CD4-positive, CD25-positive, alpha-beta regulatory T cell (primary cell): ENCODE results near the gene LRRK2. TPM values are rescaled to one million over a fixed set of nuclear protein-coding genes. Genes with fewer than 3 reads are reported as not detected.

ENCODE experiments used
- ATAC-seq, 2 donors: fragments of 150-1000 bp; cut with Tn5 transposase; one replicate each; pipeline ENCODE4 v1.10.0; 2021; ENCODE audit warnings: low read depth in 2 of 2, moderate number of reproducible peaks in 2 of 2, moderate library complexity in 1 of 2
- DNase-seq, 3 donors: peaks; one replicate each; pipeline versions ENCODE4 v3.0.0 to v3.0.0-alpha.2; 2012 to 2022; ENCODE audit warnings: mixed read lengths in 1 of 3
- H3K27ac ChIP-seq: one replicate; pipeline ENCODE4 v1.7.0; 2013; ENCODE audit warnings: mild to moderate bottlenecking, low read length; ENCODE audit not compliant: insufficient read depth, poor library complexity, severe bottlenecking
- H3K27me3 ChIP-seq: one replicate; pipeline ENCODE4 v1.7.0; 2013; ENCODE audit warnings: low read length; ENCODE audit not compliant: control insufficient read depth, insufficient read depth
- H3K36me3 ChIP-seq: one replicate; pipeline ENCODE4 v1.7.0; 2013; ENCODE audit warnings: mild to moderate bottlenecking, low read length, moderate library complexity; ENCODE audit not compliant: control insufficient read depth, insufficient read depth
- H3K4me1 ChIP-seq: 2 replicates; pipeline ENCODE4 v1.7.0; 2013; ENCODE audit warnings: mild to moderate bottlenecking, low read length; ENCODE audit not compliant: insufficient read depth, control insufficient read depth, poor library complexity, severe bottlenecking
- H3K4me3 ChIP-seq: one replicate; pipeline ENCODE4 v1.7.0; 2013; ENCODE audit warnings: low read depth, mild to moderate bottlenecking, low read length, moderate library complexity
- H3K9me3 ChIP-seq, 2 experiments: 1 replicate in 1 of 2; 2 replicates in 1 of 2; pipeline ENCODE4 v1.7.0; 2013; ENCODE audit warnings: low read length in 2 of 2, mild to moderate bottlenecking in 1 of 2, moderate library complexity in 1 of 2; ENCODE audit not compliant: control insufficient read depth in 2 of 2
- H3K27ac Mint-ChIP-seq, 3 donors: one replicate each; pipeline ENCODE4 v1.8.0; 2020 to 2022; ENCODE audit warnings: mild to moderate bottlenecking in 3 of 3, mixed read lengths in 3 of 3, moderate library complexity in 2 of 3
- H3K27me3 Mint-ChIP-seq: one replicate; pipeline ENCODE4 v1.8.0; 2022; ENCODE audit warnings: mild to moderate bottlenecking, mixed read lengths
- H3K36me3 Mint-ChIP-seq: one replicate; pipeline ENCODE4 v1.8.0; 2020; ENCODE audit warnings: mixed read lengths
- H3K4me1 Mint-ChIP-seq, 4 donors: one replicate each; pipeline ENCODE4 v1.8.0; 2020 to 2022; ENCODE audit warnings: mixed read lengths in 4 of 4, mild to moderate bottlenecking in 1 of 4
- H3K4me3 Mint-ChIP-seq, 4 donors: one replicate each; pipeline ENCODE4 v1.8.0; 2020 to 2022; ENCODE audit warnings: mild to moderate bottlenecking in 4 of 4, mixed read lengths in 4 of 4, moderate library complexity in 3 of 4
- H3K9me3 Mint-ChIP-seq, 7 donors: one replicate each; pipeline ENCODE4 v1.8.0; 2020 to 2022; ENCODE audit warnings: mixed read lengths in 7 of 7, mild to moderate bottlenecking in 3 of 7, moderate library complexity in 2 of 7
- polyA plus RNA-seq, 4 donors: library from polyadenylated mRNA; unstranded; fragments of 300-500 nt; fragmentation: Illumina TruSeq; gene quantifications; one replicate each; pipeline ENCODE4 v1.2.3, GENCODE V29; 2021
- total RNA-seq: library from RNA; stranded (reverse); gene quantifications from one replicate; pipeline ENCODE4 v1.2.3, GENCODE V29; 2022

Gene LRRK2
- total and polyA plus RNA-seq, 5 donors from 2014 or later, result 0.15 to 0.44 TPM; not detected in 3

GRCh38 chr12:40227447-40227846 lies 2.6 kb downstream of the LRRK2 start:
- Histone ChIP-seq H3K27ac (no peak overlapping the region), H3K27me3 (peaks cover 8% of the 10 kb centered on the region), H3K4me3 (no peak overlapping the region), H3K4me1 (no peaks in the 10 kb centered on the region), H3K9me3 (no peaks in the 10 kb centered on the region), H3K36me3 (no peaks in the 10 kb centered on the region)
- no peak for DNase-seq
- H3K27me3 Mint-ChIP-seq, result peaks cover 45% of the 10 kb centered on the region
- no peak for ATAC-seq
- peaks cover 0 to 5% (median 3%) of the 10 kb centered on the region in 7 donors for H3K9me3 Mint-ChIP-seq
- no peak overlapping the region for H3K4me3 Mint-ChIP-seq
- no peak overlapping the region for H3K27ac Mint-ChIP-seq
- H3K4me1 Mint-ChIP-seq, result peaks cover 0 to 13% (median 5%) of the 10 kb centered on the region in 4 donors
- H3K36me3 Mint-ChIP-seq, result no peaks in the 10 kb centered on the region

DNA sequence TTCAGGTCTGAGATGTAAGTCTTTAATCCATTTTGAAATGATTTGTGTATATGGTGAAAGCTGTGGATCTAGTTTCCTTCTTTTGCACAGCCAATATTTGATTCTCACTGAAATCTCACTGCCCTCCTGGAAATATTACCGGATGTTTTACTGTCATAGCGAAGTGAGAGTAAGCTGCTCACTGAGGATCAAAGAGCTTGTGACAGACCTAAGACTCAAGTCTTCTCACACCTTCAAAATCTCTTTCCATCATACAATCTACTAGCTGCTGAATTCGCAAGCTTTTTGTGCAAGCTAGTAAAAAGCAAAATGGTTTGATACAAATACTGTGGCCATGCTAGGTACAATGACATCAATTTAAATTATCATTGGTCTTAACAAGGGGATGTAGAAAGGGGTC lies 3.9 kb downstream of the LRRK2 start:
- H3K4me1 ChIP-seq, result no peaks in the 10 kb centered on the region

DNA sequence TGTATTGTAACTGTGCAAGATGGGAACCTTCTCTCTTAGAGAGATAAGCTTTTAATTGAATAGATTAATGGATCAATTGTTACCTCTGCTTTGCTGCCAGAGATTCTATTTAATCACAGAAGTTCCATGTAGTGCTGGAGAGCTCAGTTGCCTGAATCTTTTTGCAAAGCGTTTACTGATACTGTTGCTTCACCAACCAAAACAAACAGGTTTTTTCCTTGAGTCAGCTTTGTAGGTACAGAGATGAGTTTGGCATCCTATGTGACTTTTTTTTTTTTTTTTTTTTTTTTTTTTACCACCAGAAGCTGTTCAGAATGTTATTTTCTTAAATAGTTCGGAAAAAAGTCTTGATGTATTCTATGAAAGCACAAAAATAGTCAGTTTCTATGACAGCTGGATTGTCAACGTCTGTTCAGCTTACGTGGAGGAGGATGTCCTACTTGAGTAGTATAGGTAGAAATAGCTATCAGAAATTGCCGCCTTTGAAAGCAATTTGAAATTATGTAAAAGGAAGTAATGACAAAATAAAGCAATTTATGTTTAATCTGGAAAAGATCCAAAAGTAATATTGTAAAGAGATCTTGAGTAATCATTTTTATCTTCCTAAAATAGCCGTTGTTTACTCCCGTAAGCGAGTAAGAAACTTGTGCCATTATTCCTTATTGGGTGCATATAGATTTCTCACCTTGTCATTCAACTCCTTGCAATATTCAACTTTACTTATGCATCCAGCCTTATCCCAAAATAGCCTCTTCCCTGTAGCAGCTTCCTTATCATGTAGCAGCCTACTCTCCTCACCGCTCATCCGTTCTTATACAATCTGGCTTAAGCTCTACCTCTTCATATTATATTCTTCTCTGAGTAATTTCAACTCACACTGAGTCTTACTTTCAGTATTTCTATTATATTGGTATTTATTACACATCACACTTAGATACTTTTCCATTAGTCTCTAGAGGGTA lies 5.2 kb downstream of the LRRK2 start:
- Mint-ChIP-seq H3K27me3 (peaks cover 29% of the 10 kb centered on the region), H3K9me3 (peaks cover 0 to 5% (median 2%) of the 10 kb centered on the region in 7 donors), H3K36me3 (no peaks in the 10 kb centered on the region), H3K27ac (peak overlapping the region in 1 of 3 donors; percentile 0), H3K4me3 (no peak overlapping the region), H3K4me1 (peaks cover 0 to 5% (median 1%) of the 10 kb centered on the region in 4 donors)
- Histone ChIP-seq H3K27ac (no peak overlapping the region), H3K9me3 (no peaks in the 10 kb centered on the region), H3K4me1 (no peaks in the 10 kb centered on the region), H3K36me3 (no peaks in the 10 kb centered on the region), H3K27me3 (peaks cover 8% of the 10 kb centered on the region), H3K4me3 (no peak overlapping the region)
- no peak for ATAC-seq
- DNase-seq, result no peak

More for the DNA sequence above, 3.9 kb downstream of the LRRK2 start:
- H3K27me3 ChIP-seq, result peaks cover 8% of the 10 kb centered on the region
- Mint-ChIP-seq H3K27me3 (peaks cover 35% of the 10 kb centered on the region), H3K4me1 (peaks cover 0 to 11% (median 2%) of the 10 kb centered on the region in 4 donors), H3K27ac (peak overlapping the region in 1 of 3 donors; percentile 46), H3K9me3 (peaks cover 0 to 5% (median 2%) of the 10 kb centered on the region in 7 donors), H3K36me3 (no peaks in the 10 kb centered on the region), H3K4me3 (no peak overlapping the region)
- no peak overlapping the region for H3K27ac ChIP-seq
- DNase-seq (no peak), ATAC-seq (no peak)
- no peak overlapping the region for H3K4me3 ChIP-seq
- no peaks in the 10 kb centered on the region for H3K36me3 ChIP-seq
- H3K9me3 ChIP-seq, result no peaks in the 10 kb centered on the region

DNA sequence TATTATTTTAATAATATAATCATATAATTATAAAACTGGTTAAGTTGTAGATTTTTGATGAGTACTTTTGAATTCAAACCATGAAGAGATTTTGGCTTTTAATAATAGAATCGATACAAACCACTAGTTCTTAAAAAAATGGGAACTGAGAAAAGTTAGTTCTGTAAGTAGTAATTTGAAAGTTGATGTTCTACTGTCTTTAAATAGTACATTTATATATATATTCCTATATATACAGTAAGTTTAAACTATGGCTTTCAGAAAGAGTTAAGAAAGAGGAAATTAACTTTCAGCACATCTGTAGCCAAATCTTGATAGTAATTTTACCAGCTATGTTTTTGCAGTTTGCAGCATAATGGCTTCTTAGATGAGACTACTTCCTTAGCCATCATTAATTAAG lies 7.8 kb downstream of the LRRK2 start:
- H3K36me3 Mint-ChIP-seq, result no peaks in the 10 kb centered on the region
- DNase-seq, result no peak
- ATAC-seq, result no peak
- no peaks in the 10 kb centered on the region for H3K4me1 Mint-ChIP-seq
- no peak overlapping the region for H3K27ac ChIP-seq
- peaks cover 19% of the 10 kb centered on the region for H3K27me3 Mint-ChIP-seq
- no peak overlapping the region for H3K27ac Mint-ChIP-seq
- no peaks in the 10 kb centered on the region for H3K27me3 ChIP-seq
- peaks cover 0 to 2% (median 0%) of the 10 kb centered on the region in 7 donors for H3K9me3 Mint-ChIP-seq
- H3K4me3 Mint-ChIP-seq, result no peak overlapping the region
- no peaks in the 10 kb centered on the region for H3K36me3 ChIP-seq
- no peak overlapping the region for H3K4me3 ChIP-seq
- H3K4me1 ChIP-seq, result no peaks in the 10 kb centered on the region
- H3K9me3 ChIP-seq, result no peaks in the 10 kb centered on the region

GRCh38 chr12:40233741-40234367 lies 9.1 kb downstream of the LRRK2 start:
- Mint-ChIP-seq H3K36me3 (no peaks in the 10 kb centered on the region), H3K9me3 (no peaks in the 10 kb centered on the region)
- DNase-seq, result no peak

GRCh38 chr12:40236357-40236850 lies 11.6 kb downstream of the LRRK2 start:
- Mint-ChIP-seq H3K27me3 (peaks cover 4% of the 10 kb centered on the region), H3K4me3 (peak overlapping the region in 1 of 4 donors; percentile 16), H3K36me3 (no peaks in the 10 kb centered on the region), H3K9me3 (no peaks in the 10 kb centered on the region), H3K4me1 (no peaks in the 10 kb centered on the region), H3K27ac (no peak overlapping the region)
- no peak for ATAC-seq
- no peaks in the 10 kb centered on the region for H3K27me3 ChIP-seq
- no peaks in the 10 kb centered on the region for H3K4me1 ChIP-seq
- no peaks in the 10 kb centered on the region for H3K36me3 ChIP-seq
- no peaks in the 10 kb centered on the region for H3K9me3 ChIP-seq
- H3K27ac ChIP-seq, result no peak overlapping the region
- DNase-seq, result no peak
- H3K4me3 ChIP-seq, result no peak overlapping the region

More at GRCh38 chr12:40233741-40234367, 9.1 kb downstream of the LRRK2 start:
- no peaks in the 10 kb centered on the region for H3K36me3 ChIP-seq
- peaks cover 8% of the 10 kb centered on the region for H3K27me3 Mint-ChIP-seq
- no peaks in the 10 kb centered on the region for H3K9me3 ChIP-seq
- no peak overlapping the region for H3K4me3 ChIP-seq
- no peaks in the 10 kb centered on the region for H3K27me3 ChIP-seq
- H3K4me1 Mint-ChIP-seq, result no peaks in the 10 kb centered on the region
- H3K4me1 ChIP-seq, result no peaks in the 10 kb centered on the region
- H3K27ac ChIP-seq, result no peak overlapping the region
- H3K27ac Mint-ChIP-seq, result no peak overlapping the region
- no peak overlapping the region for H3K4me3 Mint-ChIP-seq
- ATAC-seq, result no peak

- Histone ChIP-seq H3K27me3 (no peaks in the 10 kb centered on the region), H3K36me3 (no peaks in the 10 kb centered on the region)
These were observed 13.6 kb downstream of the LRRK2 start for GRCh38 chr12:40238266-40238902.

More at GRCh38 chr12:40238266-40238902, 13.6 kb downstream of the LRRK2 start:
- ATAC-seq (no peak), DNase-seq (no peak)
- Mint-ChIP-seq H3K9me3 (no peaks in the 10 kb centered on the region), H3K27me3 (peaks cover 4% of the 10 kb centered on the region), H3K27ac (no peak overlapping the region), H3K4me3 (no peak overlapping the region), H3K36me3 (no peaks in the 10 kb centered on the region), H3K4me1 (no peaks in the 10 kb centered on the region)
- H3K4me1 ChIP-seq, result no peaks in the 10 kb centered on the region
- no peak overlapping the region for H3K27ac ChIP-seq
- H3K4me3 ChIP-seq, result no peak overlapping the region
- H3K9me3 ChIP-seq, result no peaks in the 10 kb centered on the region
